NCI-H146 (cell line): ENCODE measurements around the gene WDR31.
"Not testable (repeated sequence)": the region's sequence is repeated elsewhere in the genome, so short reads cannot be mapped to it uniquely, and the experiment has no call there.

ENCODE experiments used
- DNase-seq: peaks from one replicate; lab custom pipeline; 2025; lab: John Stamatoyannopoulos, UW

The WDR31 gene

DNA sequence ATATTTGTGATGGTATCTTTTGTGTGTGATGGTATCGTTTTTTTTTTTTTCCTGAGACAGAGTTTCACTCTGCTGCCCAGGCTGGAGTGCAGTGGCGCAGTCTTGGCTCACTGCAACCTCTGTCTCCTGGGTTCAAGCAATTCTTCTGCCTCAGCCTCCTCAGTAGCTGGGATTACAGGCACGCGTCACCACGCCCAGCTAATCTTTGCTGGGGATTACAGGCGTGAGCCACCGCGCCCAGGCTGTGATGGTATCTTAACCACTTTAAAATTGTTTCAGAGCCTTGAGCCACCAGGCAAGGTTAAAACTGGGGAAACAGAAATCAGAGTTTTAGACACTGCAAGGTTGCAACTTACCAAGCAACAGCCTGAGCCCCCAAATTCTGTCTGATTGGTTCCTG lies 43.8 kb downstream of the WDR31 start:
- not testable (repeated sequence) for DNase-seq

- DNase-seq: no peak
These were observed 46.7 kb downstream of the WDR31 start for GRCh38 chr9:113293285-113293878.

- no peak for DNase-seq
These were observed 49.9 kb downstream of the WDR31 start for GRCh38 chr9:113290052-113290607.

GRCh38 chr9:113289091-113289490 lies 51.0 kb downstream of the WDR31 start:
- DNase-seq: no peak

DNA sequence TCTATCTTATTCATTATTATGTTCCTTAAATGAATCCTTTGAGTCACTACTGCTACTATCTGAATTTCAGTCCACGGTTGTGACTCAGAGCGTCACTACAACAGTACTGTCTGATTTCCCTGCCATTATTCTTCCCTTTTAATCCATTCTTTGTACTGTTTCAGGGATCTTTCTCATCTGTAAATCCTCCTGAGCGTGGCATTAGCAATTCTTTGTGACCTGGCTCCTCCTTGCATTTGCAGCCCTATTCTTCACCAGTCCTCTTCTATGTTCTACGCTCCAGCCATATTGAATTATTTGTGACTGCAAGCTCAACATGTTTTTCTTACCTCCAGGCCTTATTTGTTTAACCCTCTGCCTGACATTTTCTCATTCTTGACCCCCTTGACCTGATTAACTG lies 58.7 kb downstream of the WDR31 start:
- DNase-seq: no peak

DNA sequence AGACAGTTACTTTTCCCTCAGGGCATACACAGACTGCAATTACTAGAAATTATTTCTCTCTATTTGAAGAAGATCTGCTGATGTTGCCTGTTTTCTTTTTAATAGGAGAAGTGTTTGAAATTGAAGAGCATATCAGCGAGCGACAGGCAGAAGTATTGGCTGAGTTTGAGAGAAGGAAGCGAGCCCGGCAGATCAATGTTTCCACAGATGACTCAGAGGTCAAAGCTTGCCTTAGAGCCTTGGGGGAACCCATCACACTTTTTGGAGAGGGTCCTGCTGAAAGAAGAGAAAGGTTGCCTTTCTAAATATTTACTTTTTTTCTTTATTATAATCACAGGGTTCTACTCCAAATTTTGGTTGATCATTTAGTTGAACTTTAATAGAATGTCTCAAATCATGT lies 61.2 kb downstream of the WDR31 start:
- no peak for DNase-seq

DNA sequence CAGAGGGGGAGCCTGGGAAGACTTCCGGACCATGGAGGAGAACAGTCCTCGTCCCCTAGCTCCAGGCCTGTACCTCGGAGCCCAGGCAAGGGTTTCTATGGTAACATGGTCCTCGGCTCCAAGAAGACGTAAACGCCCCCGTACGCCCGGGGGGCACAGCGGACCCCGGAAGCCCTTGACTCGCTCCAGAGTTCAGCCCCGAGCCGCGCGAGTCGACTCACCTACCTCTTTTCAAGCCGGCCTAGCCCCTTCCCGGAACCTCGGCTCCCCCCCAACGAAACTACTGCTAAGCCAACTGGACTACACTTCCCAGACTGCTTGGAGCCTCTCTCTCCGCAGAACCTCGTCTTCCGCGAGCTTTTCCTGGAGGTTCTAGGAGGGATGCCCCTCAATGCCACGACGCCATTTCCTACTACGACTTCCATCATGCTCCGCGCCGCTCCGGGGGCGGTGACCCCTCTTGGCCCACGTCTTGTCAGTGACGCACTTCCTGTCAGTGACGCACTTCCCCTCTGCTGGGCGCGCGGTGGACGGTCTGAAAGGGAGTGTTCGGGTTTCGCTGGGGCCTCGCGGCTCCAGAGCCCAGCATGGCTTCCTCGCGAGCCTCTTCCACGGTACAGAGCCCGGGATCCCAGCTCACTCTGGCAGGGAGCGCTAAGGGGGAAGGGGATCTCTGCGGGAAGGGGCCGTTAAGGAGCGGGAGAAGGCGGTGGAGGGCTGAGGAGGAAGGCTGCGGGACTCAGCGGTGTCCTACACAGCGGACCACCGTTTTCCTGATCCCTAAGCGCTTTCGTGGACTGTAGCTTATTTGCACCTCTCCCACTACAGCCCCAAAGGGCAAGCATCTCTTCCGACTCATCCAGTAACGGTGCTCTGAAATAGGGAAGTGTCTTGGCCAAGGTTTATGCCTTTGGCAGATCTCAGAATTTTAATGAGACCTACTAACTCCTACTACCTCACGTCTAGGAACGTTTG lies 64.6 kb downstream of the WDR31 start, which contains the start of the genes CDC26 and PRPF4:
TSS of gene CDC26 (minus strand) at position 416 of the 975 bp plus-strand sequence. CDS start 3,065 bp downstream, outside the sequence.
TSS of gene PRPF4 (plus strand) at position 502 of the 975 bp plus-strand sequence. CDS start at position 588, 86 bp downstream.
- DNase-seq: peak; percentile 96

- DNase-seq: peak; percentile 63
These were observed 65.5 kb downstream of the WDR31 start for GRCh38 chr9:113274474-113275156.

DNA sequence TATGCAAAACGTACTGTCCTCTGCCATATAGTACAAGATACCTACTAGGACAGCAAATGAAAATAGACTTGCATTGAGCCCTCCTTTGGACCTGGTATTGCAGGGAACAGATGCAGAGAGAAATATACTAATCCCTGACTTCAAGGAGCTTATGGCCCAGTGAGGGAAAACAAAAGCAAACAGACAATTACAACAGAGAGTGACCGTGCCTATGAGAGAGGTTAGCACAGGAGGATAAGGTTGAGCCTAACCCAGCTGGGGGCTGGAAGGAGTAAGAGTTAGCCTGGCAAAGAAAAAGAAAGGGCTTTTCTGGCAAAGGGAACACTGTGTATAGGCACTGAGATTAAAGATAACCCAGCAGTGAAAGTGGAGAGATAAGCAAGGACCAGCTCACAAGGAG lies 70.2 kb downstream of the WDR31 start:
- DNase-seq: no peak

GRCh38 chr9:113269355-113269754 lies 70.7 kb downstream of the WDR31 start:
- DNase-seq: no peak

- DNase-seq: no peak
These were observed 72.0 kb downstream of the WDR31 start for GRCh38 chr9:113267911-113268566.

- no peak for DNase-seq
These were observed 73.9 kb downstream of the WDR31 start for GRCh38 chr9:113266174-113266573.
